Measurements from ENCODE around the gene AP1S1. TPM values are rescaled to one million over a fixed set of nuclear protein-coding genes. Genes with fewer than 3 reads are reported as not detected.

The AP1S1 gene
- total and polyA plus RNA-seq, 11 donors: 9.9 to 41.8 (median 14.3) TPM

DNA sequence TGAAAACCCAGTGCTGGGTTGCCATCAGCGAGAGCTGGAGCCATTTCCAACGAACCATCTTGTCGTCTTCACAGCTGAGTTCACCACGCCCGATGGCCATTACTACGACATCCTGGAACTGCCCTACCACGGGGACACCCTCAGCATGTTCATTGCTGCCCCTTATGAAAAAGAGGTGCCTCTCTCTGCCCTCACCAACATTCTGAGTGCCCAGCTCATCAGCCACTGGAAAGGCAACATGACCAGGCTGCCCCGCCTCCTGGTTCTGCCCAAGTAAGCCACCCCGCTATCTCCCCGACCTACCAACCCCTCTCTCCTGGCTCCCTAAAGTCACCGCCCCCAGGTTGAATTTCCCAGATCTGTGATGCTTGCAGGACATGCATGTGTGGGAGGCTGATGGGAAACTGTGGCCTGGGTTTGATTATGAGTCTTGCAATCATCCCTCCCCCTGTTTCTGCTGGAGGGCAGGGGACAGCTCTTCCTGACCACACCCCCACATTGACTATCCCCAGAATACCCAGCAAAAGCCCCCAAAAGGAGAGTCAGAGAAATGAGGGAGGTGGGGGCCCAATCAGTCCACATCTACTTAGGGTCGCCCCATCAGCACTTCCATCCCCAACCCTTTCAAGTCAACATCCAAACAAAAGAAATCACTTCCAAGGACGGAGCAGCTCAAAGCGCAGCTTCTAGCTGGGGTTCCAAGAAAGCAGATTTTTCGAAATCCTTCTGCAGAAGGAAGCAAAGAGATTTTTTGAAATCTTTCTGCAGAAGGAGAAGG, 20.5 kb upstream of the AP1S1 start:
- intact Hi-C loops (cut with DNase I): loop anchor here in 2 of 10 donors (2.0 to 10.0 kb wide), 2 partner anchors 39 to 239 kb away; partner anchors contain the start of gene ACHE (in 1 of the 2)
- TF ChIP-seq POLR2A (IDR thresholded peaks at IDR 0.05): no peak
- TF ChIP-seq, protein P1, sequence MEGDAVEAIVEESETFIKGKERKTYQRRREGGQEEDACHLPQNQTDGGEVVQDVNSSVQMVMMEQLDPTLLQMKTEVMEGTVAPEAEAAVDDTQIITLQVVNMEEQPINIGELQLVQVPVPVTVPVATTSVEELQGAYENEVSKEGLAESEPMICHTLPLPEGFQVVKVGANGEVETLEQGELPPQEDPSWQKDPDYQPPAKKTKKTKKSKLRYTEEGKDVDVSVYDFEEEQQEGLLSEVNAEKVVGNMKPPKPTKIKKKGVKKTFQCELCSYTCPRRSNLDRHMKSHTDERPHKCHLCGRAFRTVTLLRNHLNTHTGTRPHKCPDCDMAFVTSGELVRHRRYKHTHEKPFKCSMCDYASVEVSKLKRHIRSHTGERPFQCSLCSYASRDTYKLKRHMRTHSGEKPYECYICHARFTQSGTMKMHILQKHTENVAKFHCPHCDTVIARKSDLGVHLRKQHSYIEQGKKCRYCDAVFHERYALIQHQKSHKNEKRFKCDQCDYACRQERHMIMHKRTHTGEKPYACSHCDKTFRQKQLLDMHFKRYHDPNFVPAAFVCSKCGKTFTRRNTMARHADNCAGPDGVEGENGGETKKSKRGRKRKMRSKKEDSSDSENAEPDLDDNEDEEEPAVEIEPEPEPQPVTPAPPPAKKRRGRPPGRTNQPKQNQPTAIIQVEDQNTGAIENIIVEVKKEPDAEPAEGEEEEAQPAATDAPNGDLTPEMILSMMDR (IDR thresholded peaks at IDR 0.05): no peak
- no peak for DNase-seq
- H3K9me3 ChIP-seq: no peaks in the 10 kb centered on the region
- H3K27ac ChIP-seq: no peak overlapping the region
- no peak overlapping the region for H3K4me3 ChIP-seq
- no peak for ATAC-seq
- peaks cover 0 to 17% (median 10%) of the 10 kb centered on the region in 12 donors for H3K4me1 ChIP-seq
- no peaks in the 10 kb centered on the region for H3K27me3 ChIP-seq
- 86 to 93% (median 87%) methylated on average over 15 of the region's 15 CpGs for WGBS, 4 donors
- H3K36me3 ChIP-seq: peaks cover 0 to 41% (median 11%) of the 10 kb centered on the region in 9 donors

GRCh38 chr7:101134399-101134980, 19.8 kb upstream of the AP1S1 start:
- 89 to 94% (median 91%) methylated on average over 6 of the region's 6 CpGs for WGBS, 4 donors
- H3K4me3 ChIP-seq: no peak overlapping the region
- TF ChIP-seq, protein P1 (IDR thresholded peaks at IDR 0.05): no peak
- no peak for TF ChIP-seq POLR2A (IDR thresholded peaks at IDR 0.05)
- H3K27ac ChIP-seq: no peak overlapping the region
- H3K27me3 ChIP-seq: no peaks in the 10 kb centered on the region
- peaks cover 0 to 21% (median 10%) of the 10 kb centered on the region in 12 donors for H3K4me1 ChIP-seq
- no peaks in the 10 kb centered on the region for H3K9me3 ChIP-seq
- DNase-seq: no peak
- H3K36me3 ChIP-seq: peaks cover 0 to 41% (median 11%) of the 10 kb centered on the region in 9 donors
- ATAC-seq: no peak
- intact Hi-C loops (cut with DNase I): loop anchor here in 2 of 10 donors (2.0 to 10.0 kb wide), 2 partner anchors 40 to 240 kb away; partner anchors contain the start of gene ACHE (in 1 of the 2)

- no peaks in the 10 kb centered on the region for H3K9me3 ChIP-seq
- H3K4me1 ChIP-seq: peaks cover 0 to 21% (median 10%) of the 10 kb centered on the region in 12 donors
- DNase-seq: no peak
- no peaks in the 10 kb centered on the region for H3K27me3 ChIP-seq
- 56 to 89% (median 66%) methylated on average over 6 to 9 of the region's 9 CpGs for WGBS, 4 donors
- peak overlapping the region in 3 of 12 donors; percentile 0 to 15 (median 4) for H3K4me3 ChIP-seq
- peak in 1 of 4 donors; percentile 1 for ATAC-seq
- peaks cover 0 to 30% (median 0%) of the 10 kb centered on the region in 9 donors for H3K36me3 ChIP-seq
- H3K27ac ChIP-seq: peak overlapping the region in 7 of 12 donors; percentile 41 to 76 (median 55)
- intact Hi-C loops (cut with DNase I): loop anchor here in 9 of 10 donors (1.0 to 10.0 kb wide), 7 partner anchors 40 to 245 kb away; partner anchors contain the start of gene ACHE (in 3 of the 9)
- no peak for TF ChIP-seq POLR2A (IDR thresholded peaks at IDR 0.05)
These were observed 16.5 kb upstream of the AP1S1 start for GRCh38 chr7:101137651-101138212.

DNA sequence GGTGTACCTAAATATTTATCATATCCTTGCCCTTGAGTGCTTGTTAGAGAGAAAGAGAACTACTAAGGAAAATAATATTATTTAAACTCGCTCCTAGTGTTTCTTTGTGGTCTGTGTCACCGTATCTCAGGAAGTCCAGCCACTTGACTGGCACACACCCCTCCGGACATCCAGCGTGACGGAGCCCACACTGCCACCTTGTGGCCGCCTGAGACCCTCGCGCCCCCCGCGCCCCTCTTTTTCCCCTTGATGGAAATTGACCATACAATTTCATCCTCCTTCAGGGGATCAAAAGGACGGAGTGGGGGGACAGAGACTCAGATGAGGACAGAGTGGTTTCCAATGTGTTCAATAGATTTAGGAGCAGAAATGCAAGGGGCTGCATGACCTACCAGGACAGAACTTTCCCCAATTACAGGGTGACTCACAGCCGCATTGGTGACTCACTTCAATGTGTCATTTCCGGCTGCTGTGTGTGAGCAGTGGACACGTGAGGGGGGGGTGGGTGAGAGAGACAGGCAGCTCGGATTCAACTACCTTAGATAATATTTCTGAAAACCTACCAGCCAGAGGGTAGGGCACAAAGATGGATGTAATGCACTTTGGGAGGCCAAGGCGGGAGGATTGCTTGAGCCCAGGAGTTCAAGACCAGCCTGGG, 15.9 kb upstream of the AP1S1 start:
- peaks cover 0 to 26% (median 0%) of the 10 kb centered on the region in 9 donors for H3K36me3 ChIP-seq
- 5 to 7% (median 6%) methylated on average over 15 to 16 of the region's 16 CpGs for WGBS, 4 donors
- H3K4me1 ChIP-seq: peaks cover 0 to 21% (median 10%) of the 10 kb centered on the region in 12 donors
- H3K27me3 ChIP-seq: no peaks in the 10 kb centered on the region
- peak overlapping the region in 3 of 12 donors; percentile 0 to 15 (median 4) for H3K4me3 ChIP-seq
- intact Hi-C loops (cut with DNase I): loop anchor here in 8 of 10 donors (1.0 to 10.0 kb wide), 7 partner anchors 41 to 246 kb away; partner anchors contain the start of gene ACHE (in 3 of the 8)
- H3K27ac ChIP-seq: peak overlapping the region in 7 of 12 donors; percentile 41 to 76 (median 55)
- no peaks in the 10 kb centered on the region for H3K9me3 ChIP-seq
- ATAC-seq (peak; percentile 68 to 93 (median 92)), DNase-seq (peak in 4 of 5 donors; percentile 66 to 91 (median 82))
- TF ChIP-seq, protein P1 (IDR thresholded peaks at IDR 0.05): peak; percentile 72 to 89 (median 84)
- TF ChIP-seq POLR2A (IDR thresholded peaks at IDR 0.05): no peak

Data from heart left ventricle (tissue), 16 donors.